ENCODE data around the gene CEP85L. TPM values are rescaled to one million over a fixed set of nuclear protein-coding genes. Genes with fewer than 3 reads are reported as not detected.

Gene CEP85L
- total RNA-seq, 3 donors from 2014 or later (not counting 1 experiment from before 2014, with no cell fraction given) = 75.0 to 85.2 (median 82.0) TPM

GRCh38 chr6:118542184-118542952 is 109.0 kb downstream of the CEP85L start:
- Mint-ChIP-seq H3K4me1 (peaks cover 17 to 29% of the 10 kb centered on the region in 2 donors), H3K4me3 (no peak overlapping the region), H3K27me3 (ENCODE audit: low read depth in 2 of 2) (no peaks in the 10 kb centered on the region), H3K9me3 (no peaks in the 10 kb centered on the region), H3K36me3 (no peaks in the 10 kb centered on the region), H3K27ac (no peak overlapping the region)
- ATAC-seq (no peak), DNase-seq (no peak)
- Histone ChIP-seq H3K4me1 (ENCODE audit: control insufficient read depth, insufficient read depth, low read length) (no peaks in the 10 kb centered on the region), H3K36me3 (ENCODE audit: control insufficient read depth, insufficient read depth, low read length) (no peaks in the 10 kb centered on the region), H3K27ac (ENCODE audit: low read length) (no peak overlapping the region), H3K27me3 (ENCODE audit: control insufficient read depth, insufficient read depth, low read length) (no peaks in the 10 kb centered on the region), H3K9me3 (ENCODE audit: control insufficient read depth, insufficient read depth, low read length) (no peaks in the 10 kb centered on the region), H3K4me3 (ENCODE audit: low read length) (no peak overlapping the region)
- no peak for TF ChIP-seq CTCF (IDR thresholded peaks at IDR 0.05)
- WGBS (ENCODE audit: insufficient coverage) = 93% methylated on average over 1 of the region's 3 CpGs
- intact Hi-C loops (cut with micrococcal nuclease) = no loop called here

- 100% methylated on average over 1 of the region's 2 CpGs for WGBS (ENCODE audit: insufficient coverage)
These were observed 113.8 kb downstream of the CEP85L start for GRCh38 chr6:118537574-118537973.

GRCh38 chr6:118536478-118536877 is 114.9 kb downstream of the CEP85L start:
- H3K9me3 ChIP-seq (ENCODE audit: control insufficient read depth, insufficient read depth, low read length) = no peaks in the 10 kb centered on the region
- H3K4me3 Mint-ChIP-seq = no peak overlapping the region
- no peaks in the 10 kb centered on the region for H3K36me3 ChIP-seq (ENCODE audit: control insufficient read depth, insufficient read depth, low read length)
- H3K27ac Mint-ChIP-seq = no peak overlapping the region
- H3K4me1 ChIP-seq (ENCODE audit: control insufficient read depth, insufficient read depth, low read length) = no peaks in the 10 kb centered on the region
- H3K4me1 Mint-ChIP-seq = peaks cover 11 to 15% of the 10 kb centered on the region in 2 donors
- no peak for DNase-seq
- ATAC-seq = no peak
- H3K27me3 Mint-ChIP-seq (ENCODE audit: low read depth in 2 of 2) = no peaks in the 10 kb centered on the region
- H3K27ac ChIP-seq (ENCODE audit: low read length) = no peak overlapping the region
- no peaks in the 10 kb centered on the region for H3K36me3 Mint-ChIP-seq
- TF ChIP-seq CTCF (IDR thresholded peaks at IDR 0.05) = no peak
- H3K4me3 ChIP-seq (ENCODE audit: low read length) = no peak overlapping the region
- no peaks in the 10 kb centered on the region for H3K27me3 ChIP-seq (ENCODE audit: control insufficient read depth, insufficient read depth, low read length)
- intact Hi-C loops (cut with micrococcal nuclease) = no loop called here
- WGBS (ENCODE audit: insufficient coverage) = 100% methylated on average over 1 of the region's 2 CpGs
- no peaks in the 10 kb centered on the region for H3K9me3 Mint-ChIP-seq

More at GRCh38 chr6:118537574-118537973, 113.8 kb downstream of the CEP85L start:
- no peaks in the 10 kb centered on the region for H3K36me3 Mint-ChIP-seq
- Histone ChIP-seq H3K4me1 (ENCODE audit: control insufficient read depth, insufficient read depth, low read length) (no peaks in the 10 kb centered on the region), H3K9me3 (ENCODE audit: control insufficient read depth, insufficient read depth, low read length) (no peaks in the 10 kb centered on the region), H3K27ac (ENCODE audit: low read length) (no peak overlapping the region), H3K36me3 (ENCODE audit: control insufficient read depth, insufficient read depth, low read length) (no peaks in the 10 kb centered on the region), H3K27me3 (ENCODE audit: control insufficient read depth, insufficient read depth, low read length) (no peaks in the 10 kb centered on the region), H3K4me3 (ENCODE audit: low read length) (no peak overlapping the region)
- H3K4me3 Mint-ChIP-seq = no peak overlapping the region
- H3K4me1 Mint-ChIP-seq = peaks cover 8% of the 10 kb centered on the region in 2 donors
- H3K9me3 Mint-ChIP-seq = no peaks in the 10 kb centered on the region
- H3K27ac Mint-ChIP-seq = no peak overlapping the region
- ATAC-seq = no peak
- intact Hi-C loops (cut with micrococcal nuclease) = no loop called here
- DNase-seq = no peak
- no peaks in the 10 kb centered on the region for H3K27me3 Mint-ChIP-seq (ENCODE audit: low read depth in 2 of 2)
- no peak for TF ChIP-seq CTCF (IDR thresholded peaks at IDR 0.05)
